ENCODE measurements around the gene CCR5AS.

Gene CCR5AS

GRCh38 chr3:46398186-46398955 lies 8.5 kb downstream of the CCR5AS start (continued):
- TF ChIP-seq ZNF462 (CRISPR knock-in tag; IDR thresholded peaks at IDR 0.05) = no peak
- TF ChIP-seq ZNF331 (CRISPR knock-in tag; IDR thresholded peaks at IDR 0.05; ENCODE audit: low read depth) = no peak
- no peak for TF ChIP-seq JUNB (IDR thresholded peaks at IDR 0.05; ENCODE audit: unreplicated experiment)

- no peaks in the 10 kb centered on the region for H3K9me3 Mint-ChIP-seq
- H3K36me3 ChIP-seq (ENCODE audit: insufficient read depth) = no peaks in the 10 kb centered on the region
- H2AFZ ChIP-seq = no peak overlapping the region
- H3K9me2 ChIP-seq (ENCODE audit: insufficient read depth) = peaks cover 21% of the 10 kb centered on the region; the same call in 1 of the 2 replicates
- H3K27me3 Mint-ChIP-seq (ENCODE audit: insufficient read depth, low read depth, poor library complexity) = peaks cover 11% of the 10 kb centered on the region
- H3K79me2 ChIP-seq (replicated peaks; ENCODE audit: insufficient read depth) = no peaks in the 10 kb centered on the region
- no peak overlapping the region for H3K27ac Mint-ChIP-seq
- peaks cover 19% of the 10 kb centered on the region for H3K4me1 Mint-ChIP-seq
- ATAC-seq = no peak
- no peaks in the 10 kb centered on the region for H3F3A ChIP-seq (replicated peaks; ENCODE audit: low read depth)
- no peak overlapping the region for H3K4me3 Mint-ChIP-seq
- H3K4me3 ChIP-seq = no peak overlapping the region
- DNase-seq (ENCODE audit: low spot score) = no peak
- H3K27ac ChIP-seq (ENCODE audit: low read depth) = no peak overlapping the region
- no peak overlapping the region for H3K4me2 ChIP-seq
- peaks cover 11% of the 10 kb centered on the region; the same call in 1 of the 2 replicates for H3K4me1 ChIP-seq (ENCODE audit: insufficient read depth)
- no peaks in the 10 kb centered on the region for H4K20me1 ChIP-seq (replicated peaks; ENCODE audit: insufficient read depth)
- no peaks in the 10 kb centered on the region for H3K36me3 Mint-ChIP-seq (ENCODE audit: low read depth)
- H3K27me3 ChIP-seq (ENCODE audit: insufficient read depth) = no peaks in the 10 kb centered on the region
- TF ChIP-seq POLR2AphosphoS5 (IDR thresholded peaks at IDR 0.05; ENCODE audit: low read depth) = no peak
- TF ChIP-seq ZNF462 (CRISPR knock-in tag; IDR thresholded peaks at IDR 0.05) = no peak
- no peak for TF ChIP-seq JUNB (IDR thresholded peaks at IDR 0.05; ENCODE audit: unreplicated experiment)
- TF ChIP-seq CTCF (conservative IDR thresholded peaks at IDR 0.05; ENCODE audit: low read depth in 2 of 2) = no peak
- TF ChIP-seq EZH2phosphoT487 (IDR thresholded peaks at IDR 0.05; ENCODE audit: unreplicated experiment) = no peak
Measured at GRCh38 chr3:46397111-46397510, 9.8 kb downstream of the CCR5AS start.

All from GM23338 (cell line).